Endodermal cell (in vitro differentiated cells): ENCODE measurements around the gene BZW2. TPM values are rescaled to one million over a fixed set of nuclear protein-coding genes. Genes with fewer than 3 reads are reported as not detected.

Experiments
- DNase-seq: peaks from one replicate; pipeline ENCODE4 v3.0.0-alpha.2; 2017
- H3K27ac ChIP-seq: 2 replicates; pipeline ENCODE4 v1.5.1; 2013; ENCODE audit warnings: mild to moderate bottlenecking, low read depth, low read length, moderate library complexity
- H3K27me3 ChIP-seq: 2 replicates; pipeline ENCODE4 v1.6.1; 2013; ENCODE audit warnings: mild to moderate bottlenecking, low read length, moderate library complexity; ENCODE audit not compliant: insufficient read depth, control insufficient read depth, poor library complexity, severe bottlenecking
- H3K36me3 ChIP-seq: 2 replicates; pipeline ENCODE4 v1.7.0; 2013; ENCODE audit warnings: mild to moderate bottlenecking, low read length, moderate library complexity; ENCODE audit not compliant: control insufficient read depth, insufficient read depth
- H3K4me1 ChIP-seq: one replicate; pipeline ENCODE4 v1.7.0; 2013; ENCODE audit warnings: low read length; ENCODE audit not compliant: control insufficient read depth, insufficient read depth
- H3K4me3 ChIP-seq: 2 replicates; pipeline ENCODE4 v1.5.1; 2013; ENCODE audit warnings: mild to moderate bottlenecking, low read length, moderate library complexity
- H3K9ac ChIP-seq: 2 replicates; pipeline ENCODE4 v1.6.1; 2013; ENCODE audit warnings: mild to moderate bottlenecking, low read length, moderate library complexity; ENCODE audit not compliant: poor library complexity, severe bottlenecking; ENCODE audit errors: extremely low read depth
- H3K9me3 ChIP-seq: 2 replicates; pipeline ENCODE4 v1.6.1; 2013; ENCODE audit warnings: mild to moderate bottlenecking, low read length, moderate library complexity; ENCODE audit not compliant: control insufficient read depth
- H3K27ac Mint-ChIP-seq: 2 replicates; pipeline ENCODE4 v1.8.0; 2020; ENCODE audit warnings: mixed read lengths
- H3K27me3 Mint-ChIP-seq: 2 replicates; pipeline ENCODE4 v1.8.0; 2021; ENCODE audit warnings: mild to moderate bottlenecking, mixed read lengths; ENCODE audit not compliant: insufficient read depth
- H3K36me3 Mint-ChIP-seq: 2 replicates; pipeline ENCODE4 v1.8.0; 2020; ENCODE audit warnings: low read depth, mixed read lengths
- H3K4me1 Mint-ChIP-seq: 2 replicates; pipeline ENCODE4 v1.8.0; 2020; ENCODE audit warnings: mixed read lengths
- H3K4me3 Mint-ChIP-seq: 2 replicates; pipeline ENCODE4 v1.8.0; 2020; ENCODE audit warnings: mild to moderate bottlenecking, moderate library complexity, mixed read lengths
- H3K9me3 Mint-ChIP-seq: 2 replicates; pipeline ENCODE4 v1.8.0; 2020; ENCODE audit warnings: mild to moderate bottlenecking, mixed read lengths
- CTCF ChIP-seq: fragments of 200-600 bp; sonication (generic); conservative IDR thresholded peaks from 2 replicates; pipeline ENCODE4 v1.5.0; 2021; ENCODE audit warnings: antibody characterized with exemption, mild to moderate bottlenecking
- WGBS, 2 experiments: methylation state at CpG; one replicate each; pipeline versions ENCODE4 v1.1.5 to v1.1.7; 2013; ENCODE audit warnings: missing lambda C conversion rate in 2 of 2, mixed read lengths in 1 of 2; ENCODE audit not compliant: insufficient coverage in 1 of 2, insufficient read length in 1 of 2; 5-methylcytosine and 5-hydroxymethylcytosine counted together
- total RNA-seq, 2 donors: library from RNA; stranded (reverse); fragmentation: NEBNext Ultra II Directional in 1 of 2; extraction: Animal tissue kit (Norgen Biotek cat#: 25700) in 1 of 2; gene quantifications; 2 replicates in 1 of 2; 3 replicates in 1 of 2; pipeline ENCODE4 v1.2.1, GENCODE V29; 2021

The BZW2 gene
- total RNA-seq, 2 donors from 2014 or later: 75.1 to 87.7 TPM

DNA sequence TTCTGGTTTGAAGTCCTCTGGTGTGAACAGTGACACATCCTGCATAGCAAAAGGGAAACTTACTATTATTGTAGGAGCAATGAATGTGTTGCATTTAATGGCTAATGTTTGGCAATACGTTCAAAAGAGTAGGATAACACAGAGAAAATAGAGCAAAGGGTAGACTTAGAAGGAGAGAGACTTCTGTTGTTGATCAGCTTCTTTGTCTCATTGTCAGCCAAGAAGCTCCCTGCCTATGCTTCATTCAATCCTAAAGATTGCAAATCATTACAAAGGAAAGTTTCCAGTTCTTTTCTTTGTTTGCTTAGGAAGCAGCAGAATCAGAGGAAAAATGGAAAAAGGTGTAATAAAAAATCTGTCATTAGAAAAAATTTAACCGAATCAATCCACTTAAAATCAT lies 99.7 kb downstream of the BZW2 start:
- no peak overlapping the region for H3K9ac ChIP-seq
- Mint-ChIP-seq H3K27me3 (no peaks in the 10 kb centered on the region), H3K27ac (peak overlapping the region; percentile 20), H3K4me3 (no peak overlapping the region), H3K4me1 (peaks cover 16% of the 10 kb centered on the region), H3K9me3 (no peaks in the 10 kb centered on the region), H3K36me3 (no peaks in the 10 kb centered on the region)
- peaks cover 22% of the 10 kb centered on the region for H3K4me1 ChIP-seq
- peak overlapping the region; percentile 33 for H3K27ac ChIP-seq
- H3K27me3 ChIP-seq: no peaks in the 10 kb centered on the region
- no peaks in the 10 kb centered on the region for H3K36me3 ChIP-seq
- no peak for DNase-seq
- H3K9me3 ChIP-seq: no peaks in the 10 kb centered on the region
- H3K4me3 ChIP-seq: no peak overlapping the region
- WGBS, 2 experiments: 21% methylated on average over 1 of the region's 2 CpGs; no CpG with 5 or more reads in 1 of the 2 experiments
- no peak for TF ChIP-seq CTCF

GRCh38 chr7:16747102-16747501 lies 101.1 kb downstream of the BZW2 start:
- H3K36me3 Mint-ChIP-seq: no peaks in the 10 kb centered on the region
- 97 to 100% methylated on average over 1 of the region's 1 CpG for WGBS, 2 experiments

DNA sequence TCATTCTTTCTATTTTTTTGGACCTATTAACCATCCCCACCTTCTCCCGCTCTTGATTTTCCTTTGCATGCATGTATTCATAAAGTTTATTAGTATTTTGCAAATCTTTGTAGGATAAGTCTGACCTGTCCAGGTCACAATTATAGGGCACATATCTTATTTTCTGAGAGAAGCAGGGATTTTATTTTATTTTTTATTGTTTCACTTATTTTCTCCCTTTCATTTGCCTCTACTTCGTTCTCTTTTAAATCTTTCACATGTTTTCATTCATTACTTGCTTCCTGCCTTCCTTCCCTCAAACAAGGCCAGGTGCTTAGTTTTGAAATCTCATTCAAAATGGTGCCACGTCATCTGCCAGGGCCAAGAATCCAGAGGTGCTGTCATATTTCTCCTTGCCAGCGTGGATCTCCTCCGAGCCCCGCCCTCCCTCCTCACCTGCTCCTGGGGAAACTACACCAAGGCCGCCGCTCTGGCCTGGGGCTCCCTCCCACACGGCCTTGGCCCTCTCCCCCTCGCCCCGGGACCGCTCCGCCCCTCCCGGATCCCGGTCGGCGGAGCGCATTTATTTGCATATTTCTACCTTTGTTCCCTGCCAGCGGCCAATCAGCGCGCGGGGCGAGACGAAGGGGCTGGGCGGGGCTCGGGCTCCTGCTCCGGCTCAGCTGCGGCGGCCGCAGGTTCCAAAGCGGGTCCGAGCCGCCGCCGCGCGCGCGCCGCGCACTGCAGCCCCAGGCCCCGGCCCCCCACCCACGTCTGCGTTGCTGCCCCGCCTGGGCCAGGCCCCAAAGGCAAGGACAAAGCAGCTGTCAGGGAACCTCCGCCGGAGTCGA lies 107.3 kb downstream of the BZW2 start, which contains the start of gene TSPAN13:
Gene TSPAN13, plus strand, starts transcription at position 654 of the 830 bp plus-strand sequence. CDS start 213 bp downstream, outside the sequence.
- H3K27ac Mint-ChIP-seq: peak within 1 kb of the TSS; percentile 68
- Histone ChIP-seq H3K9me3 (no peaks in the 10 kb centered on the region), H3K4me3 (peak within 1 kb of the TSS; percentile 86), H3K27me3 (no peaks in the 10 kb centered on the region), H3K27ac (peak within 1 kb of the TSS; percentile 87), H3K9ac (peak within 1 kb of the TSS; percentile 74), H3K4me1 (no peaks in the 10 kb centered on the region), H3K36me3 (no peaks in the 10 kb centered on the region)
- H3K4me1 Mint-ChIP-seq: peaks cover 26% of the 10 kb centered on the region
- no peak for TF ChIP-seq CTCF
- WGBS, 2 experiments: 3% methylated on average over 11 to 48 of the region's 48 CpGs
- DNase-seq: peak; percentile 99
- H3K4me3 Mint-ChIP-seq: peak within 1 kb of the TSS; percentile 75
- peaks cover 5% of the 10 kb centered on the region for H3K27me3 Mint-ChIP-seq
- H3K36me3 Mint-ChIP-seq: no peaks in the 10 kb centered on the region
- no peaks in the 10 kb centered on the region for H3K9me3 Mint-ChIP-seq

More at GRCh38 chr7:16747102-16747501, 101.1 kb downstream of the BZW2 start:
- H3K4me1 ChIP-seq: peaks cover 19% of the 10 kb centered on the region
- Mint-ChIP-seq H3K4me3 (no peak overlapping the region), H3K4me1 (peaks cover 16% of the 10 kb centered on the region), H3K9me3 (no peaks in the 10 kb centered on the region), H3K27me3 (peaks cover 2% of the 10 kb centered on the region), H3K27ac (no peak overlapping the region)
- no peaks in the 10 kb centered on the region for H3K9me3 ChIP-seq
- no peaks in the 10 kb centered on the region for H3K36me3 ChIP-seq
- no peak overlapping the region for H3K9ac ChIP-seq
- no peaks in the 10 kb centered on the region for H3K27me3 ChIP-seq
- DNase-seq: no peak
- no peak for TF ChIP-seq CTCF
- no peak overlapping the region for H3K4me3 ChIP-seq
- no peak overlapping the region for H3K27ac ChIP-seq
